Right lobe of liver (tissue), 6 donors: ENCODE data around the gene RIMKLA. TPM values are rescaled to one million over a fixed set of nuclear protein-coding genes. Genes with fewer than 3 reads are reported as not detected.

Experiments
- ATAC-seq, 4 donors: fragments of 200-7000 bp; cut with Tn5 transposase; one replicate each; pipeline ENCODE4 v1.9.1; 2020; ENCODE audit warnings: mild to moderate bottlenecking in 4 of 4, moderate library complexity in 4 of 4
- DNase-seq, 3 donors: peaks; one replicate each; pipeline ENCODE4 v3.0.0-alpha.2; 2020
- H3K27ac ChIP-seq, 3 donors: fragments of 200-600 bp; one replicate each; pipeline ENCODE4 v1.8.0; 2022
- H3K27me3 ChIP-seq, 2 donors: fragments of 200-600 bp; one replicate each; pipeline ENCODE4 v1.8.0; 2022
- H3K36me3 ChIP-seq, 4 donors: fragments of 200-600 bp; sonication (generic) in 1 of 4; one replicate each; pipeline versions ENCODE4 v1.5.1 to v1.8.0; 2017 to 2022; ENCODE audit warnings: control low read depth in 1 of 4
- H3K4me1 ChIP-seq, 4 donors: fragments of 200-600 bp; sonication (generic) in 1 of 4; one replicate each; pipeline versions ENCODE4 v1.5.1 to v1.8.0; 2017 to 2022; ENCODE audit warnings: control low read depth in 1 of 4
- H3K4me3 ChIP-seq, 3 donors: fragments of 200-600 bp; one replicate each; pipeline ENCODE4 v1.8.0; 2022
- H3K9me3 ChIP-seq, 4 donors: fragments of 200-600 bp; sonication (generic) in 1 of 4; one replicate each; pipeline versions ENCODE4 v1.5.1 to v1.8.0; 2017 to 2022; ENCODE audit warnings: control low read depth in 1 of 4
- CTCF ChIP-seq, 4 donors: fragments of 200-600 bp in 3 of 4; fragments of 450-650 bp in 1 of 4; IDR thresholded peaks; one replicate each; pipeline versions ENCODE4 v1.5.1 to v1.8.0; 2016 to 2022; ENCODE audit warnings: antibody characterized with exemption in 4 of 4, mild to moderate bottlenecking in 2 of 4
- POLR2A ChIP-seq: fragments of 450-650 bp; IDR thresholded peaks from one replicate; pipeline ENCODE4 v1.6.1; 2017; ENCODE audit warnings: antibody characterized with exemption, mild to moderate bottlenecking
- WGBS: methylation state at CpG from one replicate; pipeline ENCODE4 v1.1.6; 2018; ENCODE audit warnings: low coverage, low lambda C conversion rate; ENCODE audit not compliant: insufficient coverage; ENCODE audit errors: missing lambda C conversion rate; 5-methylcytosine and 5-hydroxymethylcytosine counted together
- intact Hi-C, 2 donors: fragments of 100-400 bp; cut with DNase I; formaldehyde crosslinking; loops; one replicate each; pipeline versions ENCODE4 v1.11.2 to v1.14.1; 2022
- total RNA-seq, 6 experiments: library from RNA; depleted of rRNA in 2 of 6; stranded (reverse); fragments of >200 nt in 2 of 6; fragmentation: NEBNext Ultra II Directional in 3 of 6; extraction: Animal tissue kit (Norgen Biotek cat#: 25700) in 3 of 6; gene quantifications; one replicate each; pipeline versions ENCODE4 v1.1.0 to v1.2.4, GENCODE V29; 2016 to 2023
- donor health status: DM: no; HTN: yes; CAD: no.
- donor health status: DM: no; HTN: no; CAD: no.
- donor health status: DM: no; HTN: no; CAD: no.
- donor health status: DM: no; HTN: yes; CAD: no.
- donor health status: DM: no; HTN: yes; CAD: no.

Gene RIMKLA
- total RNA-seq, 6 experiments from 2014 or later, result 0.02 to 0.95 (median 0.15) TPM

DNA sequence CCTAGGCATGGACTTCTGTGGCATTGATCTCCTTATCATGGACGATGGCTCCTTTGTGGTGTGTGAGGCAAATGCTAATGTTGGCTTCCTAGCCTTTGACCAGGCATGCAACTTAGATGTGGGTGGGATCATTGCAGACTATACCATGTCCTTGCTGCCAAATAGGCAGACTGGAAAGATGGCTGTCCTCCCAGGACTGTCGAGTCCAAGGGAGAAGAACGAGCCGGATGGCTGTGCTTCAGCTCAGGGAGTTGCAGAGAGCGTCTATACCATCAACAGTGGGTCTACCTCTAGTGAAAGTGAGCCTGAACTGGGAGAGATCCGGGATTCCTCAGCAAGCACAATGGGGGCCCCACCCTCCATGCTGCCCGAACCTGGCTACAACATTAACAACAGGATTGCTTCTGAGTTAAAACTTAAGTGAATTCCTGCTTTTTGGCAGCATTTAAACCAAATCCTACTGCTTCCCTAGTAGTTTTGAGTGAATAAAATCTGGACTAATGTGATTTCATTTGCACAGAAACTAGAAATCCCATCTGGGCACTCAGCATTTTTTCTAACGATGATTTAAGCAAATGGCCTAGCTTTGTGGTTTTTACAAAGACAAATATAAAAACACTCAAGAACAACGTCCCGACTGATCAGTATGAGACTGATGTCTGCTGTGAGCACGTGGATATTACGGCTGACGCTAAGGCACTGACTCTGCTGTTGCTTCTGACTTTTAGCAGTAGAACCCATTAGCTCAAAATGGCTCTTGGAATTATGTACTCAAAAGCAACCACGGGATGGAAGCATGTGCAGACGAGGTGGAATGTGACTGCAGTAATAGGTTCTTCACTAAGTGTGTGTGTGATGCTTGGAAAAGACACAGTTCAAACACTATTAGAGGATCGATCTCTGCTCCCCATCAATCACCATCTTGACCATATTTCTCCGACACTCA lies 34.2 kb downstream of the RIMKLA start:
- WGBS, result 77% methylated on average over 8 of the region's 17 CpGs
- intact Hi-C loops, result no loop called here
- TF ChIP-seq POLR2A (no peak), CTCF (IDR thresholded peaks at IDR 0.05) (no peak)
- Histone ChIP-seq H3K27ac (no peak overlapping the region), H3K36me3 (no peaks in the 10 kb centered on the region), H3K4me1 (no peaks in the 10 kb centered on the region), H3K9me3 (no peaks in the 10 kb centered on the region), H3K27me3 (no peaks in the 10 kb centered on the region), H3K4me3 (no peak overlapping the region)
- DNase-seq, result no peak
- no peak for ATAC-seq

- DNase-seq (no peak), ATAC-seq (no peak)
- Histone ChIP-seq H3K4me1 (peaks cover 0 to 6% (median 0%) of the 10 kb centered on the region in 4 donors), H3K27ac (no peak overlapping the region), H3K4me3 (no peak overlapping the region), H3K9me3 (no peaks in the 10 kb centered on the region), H3K27me3 (no peaks in the 10 kb centered on the region), H3K36me3 (no peaks in the 10 kb centered on the region)
- 40% methylated on average over 1 of the region's 3 CpGs for WGBS
- no peak for TF ChIP-seq POLR2A
- TF ChIP-seq CTCF (IDR thresholded peaks at IDR 0.05), result no peak
- intact Hi-C loops, result no loop called here
Measured at GRCh38 chr1:42417166-42417565, 36.6 kb downstream of the RIMKLA start.

- Histone ChIP-seq H3K9me3 (no peaks in the 10 kb centered on the region), H3K27ac (no peak overlapping the region), H3K27me3 (no peaks in the 10 kb centered on the region), H3K4me1 (peaks cover 0 to 10% (median 0%) of the 10 kb centered on the region in 4 donors), H3K36me3 (no peaks in the 10 kb centered on the region), H3K4me3 (no peak overlapping the region)
- TF ChIP-seq CTCF (IDR thresholded peaks at IDR 0.05), result no peak
- no peak for TF ChIP-seq POLR2A
- no CpG with 5 or more reads among the region's 1 CpG for WGBS
- ATAC-seq (no peak), DNase-seq (no peak)
- intact Hi-C loops, result no loop called here
Measured at GRCh38 chr1:42418516-42418915, 37.9 kb downstream of the RIMKLA start.

DNA sequence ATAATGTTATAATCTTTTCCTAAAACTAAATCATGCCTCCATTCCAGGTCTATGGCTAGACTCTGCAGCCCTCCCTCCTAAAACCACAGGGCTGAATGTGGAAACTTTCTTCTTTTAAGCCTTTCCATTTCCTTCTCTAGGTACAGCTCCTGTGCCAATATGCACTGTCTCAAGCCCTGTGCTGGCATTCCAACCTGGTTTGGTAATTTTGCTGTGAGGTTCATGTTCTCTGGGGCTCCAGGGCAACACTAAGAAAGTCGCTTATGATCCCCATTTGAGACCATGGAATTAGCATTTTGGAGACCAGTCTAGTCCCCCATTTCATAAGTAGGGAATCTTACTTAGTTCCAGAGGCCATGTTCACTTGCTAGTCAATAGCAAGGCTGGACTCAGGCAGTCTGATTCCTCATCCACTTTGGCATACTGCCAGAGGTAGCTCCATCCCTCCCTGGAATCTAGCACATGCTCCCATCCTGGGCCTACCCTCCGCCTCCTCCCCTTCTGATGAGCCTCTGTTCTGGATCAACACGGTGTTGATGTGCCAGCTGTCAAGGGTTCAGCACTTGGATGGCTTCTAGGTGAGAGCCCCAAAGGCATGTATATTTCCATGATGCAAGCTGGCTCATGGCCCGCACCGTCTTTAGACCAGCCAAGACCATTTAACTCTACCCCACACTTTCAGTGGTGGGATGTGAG lies 38.7 kb downstream of the RIMKLA start:
- intact Hi-C loops, result no loop called here
- no peak for ATAC-seq

More for the DNA sequence above, 38.7 kb downstream of the RIMKLA start:
- Histone ChIP-seq H3K4me3 (no peak overlapping the region), H3K36me3 (no peaks in the 10 kb centered on the region), H3K27ac (no peak overlapping the region), H3K9me3 (no peaks in the 10 kb centered on the region), H3K27me3 (no peaks in the 10 kb centered on the region), H3K4me1 (peaks cover 0 to 10% (median 0%) of the 10 kb centered on the region in 4 donors)
- WGBS, result no CpG with 5 or more reads among the region's 5 CpGs
- TF ChIP-seq POLR2A, result no peak
- TF ChIP-seq CTCF (IDR thresholded peaks at IDR 0.05), result no peak
- no peak for DNase-seq
